HEK293 (cell line): ENCODE data around the gene C16orf92.

Experiments used
- BCL11B ChIP-seq: fragments of 450-650 bp; formaldehyde crosslinking; IDR thresholded peaks from 2 replicates; pipeline ENCODE4 v1.5.1; 2016; ENCODE audit warnings: low read depth, missing biosample characterization, missing genetic modification characterization
- PRDM4 ChIP-seq: fragments of 450-650 bp; formaldehyde crosslinking; IDR thresholded peaks from 2 replicates; pipeline ENCODE4 v1.5.1; 2017; ENCODE audit warnings: missing biosample characterization, missing genetic modification characterization
- TCF7L2 ChIP-seq: IDR thresholded peaks from 2 replicates; pipeline ENCODE4 v1.6.1; 2011; ENCODE audit warnings: low read depth, mild to moderate bottlenecking, inconsistent platforms, low read length, moderate library complexity, borderline replicate concordance
- ZNF155 ChIP-seq: fragments of 450-650 bp; formaldehyde crosslinking; IDR thresholded peaks from 2 replicates; pipeline ENCODE4 v1.5.1; 2016; ENCODE audit warnings: missing biosample characterization, missing genetic modification characterization
- ZNF174 ChIP-seq: fragments of 450-650 bp; formaldehyde crosslinking; IDR thresholded peaks from 2 replicates; pipeline ENCODE4 v1.5.0; 2017; ENCODE audit warnings: missing biosample characterization, mild to moderate bottlenecking, missing genetic modification characterization
- ZNF335 ChIP-seq: fragments of 450-650 bp; formaldehyde crosslinking; conservative IDR thresholded peaks from 2 replicates; pipeline ENCODE4 v1.5.1; 2016; ENCODE audit warnings: missing biosample characterization, missing genetic modification characterization
- ZNF426 ChIP-seq: fragments of 450-650 bp; formaldehyde crosslinking; IDR thresholded peaks from 2 replicates; pipeline ENCODE4 v1.5.1; 2017; ENCODE audit warnings: missing biosample characterization, missing genetic modification characterization, mild to moderate bottlenecking, inconsistent platforms, moderate library complexity
- ZNF501 ChIP-seq: fragments of 450-650 bp; formaldehyde crosslinking; IDR thresholded peaks from 2 replicates; pipeline ENCODE4 v1.5.1; 2016; ENCODE audit warnings: missing biosample characterization, missing genetic modification characterization
- ZNF521 ChIP-seq: fragments of 450-650 bp; formaldehyde crosslinking; IDR thresholded peaks from 2 replicates; pipeline ENCODE4 v1.5.1; 2017; ENCODE audit warnings: missing biosample characterization, mild to moderate bottlenecking, missing genetic modification characterization
- TF ChIP-seq, protein P1 (sequence below): fragments of 450-650 bp; formaldehyde crosslinking; IDR thresholded peaks from 2 replicates; pipeline ENCODE4 v1.5.1; 2016; ENCODE audit warnings: missing biosample characterization, missing genetic modification characterization
- TF ChIP-seq, protein P2 (sequence below): fragments of 450-650 bp; formaldehyde crosslinking; IDR thresholded peaks from 2 replicates; pipeline ENCODE4 v1.5.1; 2016; ENCODE audit warnings: missing biosample characterization, missing genetic modification characterization

DNA sequence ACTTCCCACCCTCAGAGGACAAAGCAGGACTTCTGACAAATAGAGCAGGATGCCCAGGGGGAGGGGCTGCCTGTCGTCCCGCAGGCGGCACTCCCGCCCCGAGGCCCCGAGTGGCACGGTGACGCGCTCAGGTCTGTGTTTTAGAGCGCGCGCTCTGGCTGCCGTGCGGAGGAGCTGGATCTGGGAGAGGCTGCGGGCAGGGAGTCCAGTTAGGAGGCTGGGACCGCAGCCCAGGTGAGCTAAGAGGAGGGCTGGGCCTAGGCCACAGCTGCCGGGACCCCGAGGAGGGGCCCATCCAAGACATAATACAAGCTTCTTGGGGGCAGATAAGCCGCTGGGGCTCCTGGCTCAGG lies 18.6 kb upstream of the C16orf92 start:
- TF ChIP-seq ZNF501: no peak
- TF ChIP-seq, protein P1, sequence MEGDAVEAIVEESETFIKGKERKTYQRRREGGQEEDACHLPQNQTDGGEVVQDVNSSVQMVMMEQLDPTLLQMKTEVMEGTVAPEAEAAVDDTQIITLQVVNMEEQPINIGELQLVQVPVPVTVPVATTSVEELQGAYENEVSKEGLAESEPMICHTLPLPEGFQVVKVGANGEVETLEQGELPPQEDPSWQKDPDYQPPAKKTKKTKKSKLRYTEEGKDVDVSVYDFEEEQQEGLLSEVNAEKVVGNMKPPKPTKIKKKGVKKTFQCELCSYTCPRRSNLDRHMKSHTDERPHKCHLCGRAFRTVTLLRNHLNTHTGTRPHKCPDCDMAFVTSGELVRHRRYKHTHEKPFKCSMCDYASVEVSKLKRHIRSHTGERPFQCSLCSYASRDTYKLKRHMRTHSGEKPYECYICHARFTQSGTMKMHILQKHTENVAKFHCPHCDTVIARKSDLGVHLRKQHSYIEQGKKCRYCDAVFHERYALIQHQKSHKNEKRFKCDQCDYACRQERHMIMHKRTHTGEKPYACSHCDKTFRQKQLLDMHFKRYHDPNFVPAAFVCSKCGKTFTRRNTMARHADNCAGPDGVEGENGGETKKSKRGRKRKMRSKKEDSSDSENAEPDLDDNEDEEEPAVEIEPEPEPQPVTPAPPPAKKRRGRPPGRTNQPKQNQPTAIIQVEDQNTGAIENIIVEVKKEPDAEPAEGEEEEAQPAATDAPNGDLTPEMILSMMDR (tag by site-specific recombination): no peak
- TF ChIP-seq PRDM4 (tag by site-specific recombination): no peak
- no peak for TF ChIP-seq ZNF521 (tag by site-specific recombination)
- TF ChIP-seq BCL11B (tag by site-specific recombination): no peak
- no peak for TF ChIP-seq TCF7L2
- TF ChIP-seq, protein P2, sequence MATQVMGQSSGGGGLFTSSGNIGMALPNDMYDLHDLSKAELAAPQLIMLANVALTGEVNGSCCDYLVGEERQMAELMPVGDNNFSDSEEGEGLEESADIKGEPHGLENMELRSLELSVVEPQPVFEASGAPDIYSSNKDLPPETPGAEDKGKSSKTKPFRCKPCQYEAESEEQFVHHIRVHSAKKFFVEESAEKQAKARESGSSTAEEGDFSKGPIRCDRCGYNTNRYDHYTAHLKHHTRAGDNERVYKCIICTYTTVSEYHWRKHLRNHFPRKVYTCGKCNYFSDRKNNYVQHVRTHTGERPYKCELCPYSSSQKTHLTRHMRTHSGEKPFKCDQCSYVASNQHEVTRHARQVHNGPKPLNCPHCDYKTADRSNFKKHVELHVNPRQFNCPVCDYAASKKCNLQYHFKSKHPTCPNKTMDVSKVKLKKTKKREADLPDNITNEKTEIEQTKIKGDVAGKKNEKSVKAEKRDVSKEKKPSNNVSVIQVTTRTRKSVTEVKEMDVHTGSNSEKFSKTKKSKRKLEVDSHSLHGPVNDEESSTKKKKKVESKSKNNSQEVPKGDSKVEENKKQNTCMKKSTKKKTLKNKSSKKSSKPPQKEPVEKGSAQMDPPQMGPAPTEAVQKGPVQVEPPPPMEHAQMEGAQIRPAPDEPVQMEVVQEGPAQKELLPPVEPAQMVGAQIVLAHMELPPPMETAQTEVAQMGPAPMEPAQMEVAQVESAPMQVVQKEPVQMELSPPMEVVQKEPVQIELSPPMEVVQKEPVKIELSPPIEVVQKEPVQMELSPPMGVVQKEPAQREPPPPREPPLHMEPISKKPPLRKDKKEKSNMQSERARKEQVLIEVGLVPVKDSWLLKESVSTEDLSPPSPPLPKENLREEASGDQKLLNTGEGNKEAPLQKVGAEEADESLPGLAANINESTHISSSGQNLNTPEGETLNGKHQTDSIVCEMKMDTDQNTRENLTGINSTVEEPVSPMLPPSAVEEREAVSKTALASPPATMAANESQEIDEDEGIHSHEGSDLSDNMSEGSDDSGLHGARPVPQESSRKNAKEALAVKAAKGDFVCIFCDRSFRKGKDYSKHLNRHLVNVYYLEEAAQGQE (tag by site-specific recombination): no peak
- TF ChIP-seq ZNF335 (tag by site-specific recombination): no peak
- TF ChIP-seq ZNF426 (tag by site-specific recombination): no peak
- TF ChIP-seq ZNF174 (tag by site-specific recombination): no peak
- no peak for TF ChIP-seq ZNF155 (tag by site-specific recombination)
